ENCODE measurements around the gene GRHL1.

GRHL1 gene

DNA sequence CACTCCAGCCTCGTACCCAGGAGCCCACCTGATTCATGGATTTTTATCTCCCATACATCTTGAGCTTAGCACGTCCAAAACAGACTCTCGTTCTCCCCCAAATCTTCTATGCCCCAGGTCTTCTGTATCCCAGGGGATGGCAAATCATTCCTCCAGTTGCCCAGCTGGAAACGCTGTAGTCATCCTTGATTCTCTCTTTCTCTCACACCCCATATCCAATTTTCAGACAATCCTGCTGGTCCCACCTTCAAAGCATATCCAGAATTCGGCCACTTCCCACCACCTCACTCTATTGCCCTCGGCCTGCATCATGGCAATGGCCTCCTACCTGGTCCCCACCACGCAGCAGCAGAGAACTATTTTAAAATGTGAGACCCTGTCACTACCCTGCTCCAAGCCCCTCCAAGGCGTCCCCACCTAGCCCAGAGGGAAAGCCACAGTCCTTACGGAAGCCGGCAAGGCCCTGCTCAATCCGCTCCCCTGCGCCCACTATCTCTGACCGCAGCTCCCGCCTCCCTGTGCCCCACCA is 1.4 kb upstream of the GRHL1 start:
- DNase-seq, result no peak

DNA sequence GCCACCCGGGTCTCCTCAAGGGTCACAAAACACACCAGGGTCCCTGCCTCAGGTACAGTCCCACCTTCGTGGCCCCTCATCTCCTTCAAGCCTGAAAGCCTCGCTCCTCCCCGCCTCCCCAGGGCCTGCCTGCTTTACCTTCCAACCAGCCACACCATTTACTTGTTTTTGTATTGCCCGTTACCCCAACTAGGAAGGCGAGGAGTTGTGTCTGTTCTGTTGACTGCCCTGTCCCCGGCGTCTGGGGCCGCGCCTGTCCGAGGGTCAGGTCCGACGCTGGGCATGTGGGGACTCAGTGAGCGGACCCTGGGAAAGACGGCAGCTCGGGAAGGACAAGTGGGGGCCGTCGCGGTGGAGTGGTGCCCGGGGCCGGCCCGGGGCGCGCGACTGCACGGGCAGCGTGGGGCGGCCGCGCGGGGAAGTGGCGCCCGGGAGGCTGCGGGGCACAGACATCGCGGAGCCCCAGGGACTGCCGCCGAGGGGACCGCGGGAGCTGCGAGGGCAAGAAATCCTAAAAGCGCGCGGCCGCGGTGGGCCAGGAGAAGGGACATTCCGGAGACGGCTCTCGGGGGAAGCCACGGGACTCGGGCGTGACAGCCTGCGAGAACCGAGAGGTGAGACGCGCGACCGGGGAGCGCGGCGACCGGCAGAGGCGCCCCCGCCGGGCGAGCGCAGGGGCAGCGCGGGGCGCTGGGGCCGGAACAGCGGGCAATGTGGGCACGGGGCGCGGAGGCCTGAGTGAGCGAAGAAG is 797 bp upstream of the GRHL1 start:
- DNase-seq, result no peak

DNA sequence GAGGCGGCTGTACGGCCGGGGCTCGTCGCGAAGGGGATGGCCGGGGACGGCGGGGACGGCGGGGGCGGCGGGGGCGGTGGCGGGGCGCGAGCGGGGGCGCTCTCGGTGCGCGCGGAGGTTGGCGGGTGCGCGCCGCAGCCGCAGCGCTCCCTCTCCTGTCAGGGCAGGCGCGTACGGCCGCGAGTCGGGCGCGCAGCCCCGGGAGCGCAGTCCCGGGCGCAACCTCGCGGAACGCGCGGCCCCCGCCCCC is 296 bp upstream of the GRHL1 start:
- no peak for DNase-seq

GRCh38 chr2:9952286-9952737 is 819 bp downstream of the GRHL1 start:
- no peak for DNase-seq

DNA sequence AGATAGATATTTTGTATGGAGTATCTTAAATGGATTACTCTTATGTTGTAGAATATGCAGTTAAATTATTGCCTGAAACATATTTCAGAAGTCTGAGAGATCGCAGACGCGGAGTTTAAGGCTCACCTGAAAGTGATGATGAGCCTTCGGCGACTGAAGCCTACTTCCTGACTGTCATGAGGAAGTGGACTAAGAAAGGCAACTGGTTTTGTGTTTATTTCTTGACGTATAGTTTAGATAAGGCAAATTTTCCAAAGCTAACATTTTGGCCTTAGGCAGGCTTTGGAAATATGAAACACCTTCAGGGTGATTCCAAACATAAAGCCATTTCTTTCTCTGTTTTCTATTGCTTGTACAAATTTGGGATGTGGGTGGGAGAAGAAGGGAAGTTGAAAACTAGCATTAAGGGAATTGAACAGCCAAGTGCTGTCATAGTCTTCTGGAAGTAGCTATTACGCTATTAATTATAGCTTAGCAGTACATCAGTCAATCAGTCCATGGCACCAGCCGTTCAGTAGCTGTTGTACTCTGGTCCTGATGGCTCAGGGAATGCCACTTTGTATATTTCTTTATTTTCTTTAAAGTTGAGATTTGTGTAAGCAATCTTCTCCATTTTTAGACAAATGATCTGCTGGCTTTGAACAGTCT is 1.5 kb downstream of the GRHL1 start:
- DNase-seq, result no peak

GRCh38 chr2:9954136-9954535 is 2.6 kb downstream of the GRHL1 start:
- no peak for DNase-seq

DNA sequence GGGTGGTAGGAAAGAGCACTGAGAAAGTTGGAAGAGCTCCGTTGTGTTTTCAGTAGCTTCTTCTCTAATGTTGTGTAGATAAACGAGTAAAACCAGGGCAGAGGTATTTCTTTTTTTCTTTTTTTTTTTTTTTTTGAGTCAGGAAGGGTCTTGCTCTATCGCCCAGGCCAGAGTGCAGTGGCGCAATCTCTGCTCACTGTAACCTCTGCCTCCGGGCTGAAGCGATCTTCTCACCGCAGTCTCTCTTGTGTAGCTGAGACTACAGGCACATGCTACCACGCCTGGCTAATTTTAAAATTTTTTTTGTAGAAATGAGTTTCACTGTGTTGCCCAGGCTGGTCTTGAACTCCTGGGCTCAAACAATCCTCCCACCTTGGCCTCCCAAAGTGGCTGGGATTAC is 6.6 kb downstream of the GRHL1 start:
- no peak for DNase-seq

DNA sequence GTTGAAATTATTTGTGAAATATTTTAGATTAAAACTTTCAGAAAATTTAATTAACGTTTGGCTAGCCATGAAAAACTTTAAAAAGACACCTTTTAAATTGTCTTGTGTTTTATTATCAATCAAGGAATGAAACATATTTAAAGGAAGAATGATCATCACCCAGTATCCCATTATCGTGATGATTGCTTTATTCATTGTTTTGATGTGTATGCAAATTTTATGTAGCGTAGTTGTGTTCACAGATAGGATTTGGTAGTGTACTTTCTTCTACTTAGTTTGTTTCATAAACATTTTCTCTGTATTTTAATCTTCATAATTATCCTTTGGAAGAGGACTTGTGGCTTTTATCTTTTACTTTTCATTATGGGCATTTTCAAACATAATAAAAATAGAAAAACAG is 7.8 kb downstream of the GRHL1 start:
- DNase-seq, result no peak

DNA sequence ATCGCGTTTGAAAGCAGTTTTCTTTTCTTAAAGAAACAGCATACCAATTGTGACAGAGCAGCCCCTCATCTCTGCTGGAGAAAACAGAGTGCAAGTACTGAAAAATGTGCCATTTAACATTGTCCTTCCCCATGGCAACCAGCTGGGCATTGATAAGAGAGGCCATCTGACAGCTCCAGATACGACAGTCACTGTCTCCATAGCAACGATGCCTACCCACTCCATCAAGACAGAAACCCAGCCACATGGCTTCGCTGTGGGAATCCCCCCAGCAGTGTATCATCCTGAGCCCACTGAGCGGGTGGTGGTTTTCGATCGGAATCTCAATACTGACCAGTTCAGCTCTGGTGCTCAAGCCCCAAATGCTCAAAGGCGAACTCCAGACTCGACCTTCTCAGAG is 9.5 kb downstream of the GRHL1 start:
- DNase-seq, result no peak

DNA sequence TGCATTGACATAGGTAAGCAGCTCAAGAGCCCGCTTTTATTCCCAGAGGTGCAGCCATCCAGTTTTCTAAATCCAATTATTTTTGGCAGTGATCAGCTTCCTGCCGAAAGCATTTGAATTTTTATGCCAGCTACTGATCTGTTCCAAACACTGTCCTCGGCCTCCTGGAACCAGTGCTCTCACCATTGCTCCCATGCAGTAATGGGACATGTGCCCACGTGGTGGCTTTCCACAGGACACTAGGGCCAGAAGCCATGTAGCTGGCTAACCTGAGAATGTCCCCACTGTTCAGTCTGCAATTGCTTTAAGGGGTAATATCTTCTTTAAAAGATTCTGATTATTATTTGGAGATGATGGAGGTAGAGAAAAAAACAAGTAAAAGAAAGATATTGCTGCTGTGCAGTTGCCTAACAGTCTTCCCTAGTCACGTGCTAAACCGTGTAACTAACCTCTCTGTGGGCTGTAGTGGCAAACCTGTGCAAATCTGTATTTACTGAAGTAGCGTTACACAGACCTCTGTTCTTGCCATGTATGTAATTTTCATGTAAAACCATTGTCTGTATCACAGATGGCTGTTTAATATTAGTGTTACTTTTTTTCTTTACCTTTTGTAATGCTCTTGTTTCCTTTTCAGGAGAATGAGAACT is 13.0 kb downstream of the GRHL1 start:
- DNase-seq, result no peak

DNA sequence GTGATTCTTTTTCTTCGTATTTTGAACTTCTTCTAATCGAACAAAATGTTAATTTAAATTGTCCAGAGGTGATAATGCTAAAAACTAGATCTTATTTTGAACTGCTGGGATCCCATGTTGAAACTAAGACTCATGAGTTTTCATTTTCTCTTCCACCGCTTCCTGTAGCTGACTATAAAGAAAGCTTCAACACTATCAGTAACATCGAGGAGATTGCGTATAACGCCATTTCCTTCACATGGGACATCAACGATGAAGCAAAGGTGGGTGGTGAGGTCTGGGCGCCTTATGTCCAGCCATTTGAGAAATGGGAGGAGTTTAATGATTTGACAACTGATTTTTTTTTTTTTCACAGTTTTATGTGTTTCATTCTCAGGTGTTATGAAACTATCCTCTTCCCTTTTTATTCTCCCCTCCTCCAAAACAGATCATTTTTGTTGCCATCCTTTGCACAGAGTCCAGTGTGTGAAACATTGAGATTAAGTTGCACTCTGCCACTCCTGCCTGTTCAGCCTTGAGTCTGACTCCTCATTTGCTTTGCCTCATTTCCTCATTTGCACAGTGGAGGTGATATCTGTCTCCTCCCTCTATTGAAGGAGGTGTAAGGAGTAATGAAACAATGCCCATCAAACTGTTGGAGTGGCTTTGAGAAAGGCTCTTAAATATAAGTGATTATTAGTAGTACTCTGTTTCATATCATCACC is 13.8 kb downstream of the GRHL1 start:
- DNase-seq, result no peak

DNA sequence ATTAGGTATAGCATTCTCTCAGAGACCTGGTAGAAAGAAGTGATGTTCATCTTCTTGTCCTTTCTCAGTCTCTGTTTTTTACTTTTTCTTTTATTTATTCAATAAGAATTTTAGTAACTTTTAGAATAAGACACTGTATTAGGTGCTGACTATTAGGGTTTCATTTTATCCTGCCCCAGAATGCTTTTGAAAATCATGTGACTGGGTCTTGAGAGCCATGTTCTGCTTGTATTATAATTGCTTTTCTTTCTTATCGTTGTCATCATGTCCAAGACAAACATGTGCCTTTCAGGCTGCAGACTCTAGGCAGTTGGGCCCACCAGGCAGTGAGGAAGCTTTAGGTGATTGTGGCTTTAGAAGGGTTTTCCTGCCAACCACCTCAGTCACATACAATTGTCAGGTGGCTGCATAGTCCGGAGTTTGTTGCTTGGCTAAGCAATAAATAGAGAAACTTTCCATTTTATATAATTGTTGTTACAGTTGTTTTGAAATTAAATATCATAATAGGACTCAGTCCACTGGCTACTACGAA is 15.1 kb downstream of the GRHL1 start:
- DNase-seq, result no peak

DNA sequence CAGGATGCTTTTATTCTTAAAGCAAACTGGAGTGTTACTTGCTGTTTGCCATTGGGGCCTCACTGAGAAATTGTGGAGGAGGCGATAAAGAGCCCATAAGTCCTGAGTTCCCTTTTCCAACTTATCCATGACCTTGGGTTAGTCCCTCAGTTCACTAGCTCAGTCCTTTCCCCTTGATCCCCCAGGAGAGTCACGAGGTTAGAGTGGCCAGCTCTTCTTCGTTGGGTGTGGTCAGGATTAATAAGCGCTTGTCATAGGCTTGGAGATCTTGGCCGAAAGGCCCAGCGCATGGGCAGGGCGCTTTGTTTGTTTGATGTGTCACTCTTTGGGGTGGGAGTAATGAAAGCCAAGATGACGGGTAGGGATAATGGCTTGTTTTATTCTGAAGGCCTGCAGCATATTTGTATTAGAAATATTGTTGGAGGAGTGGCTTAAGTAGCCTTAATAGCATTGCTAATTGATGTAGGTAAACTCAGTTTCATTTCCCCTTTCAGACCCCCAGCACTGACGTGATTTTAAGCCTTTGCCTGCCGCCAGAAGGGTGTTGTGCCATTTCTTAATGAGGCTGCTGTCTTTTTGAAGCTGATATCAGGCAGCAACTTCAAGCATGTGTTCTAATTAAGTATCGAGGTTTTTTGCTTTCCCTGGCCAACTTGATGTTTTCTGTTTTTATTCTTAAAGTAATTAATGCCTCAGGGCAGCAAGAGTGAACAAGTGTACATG is 15.7 kb downstream of the GRHL1 start:
- peak; percentile 31 for DNase-seq

GRCh38 chr2:9968553-9969497 is 17.3 kb downstream of the GRHL1 start:
- DNase-seq, result no peak

DNA sequence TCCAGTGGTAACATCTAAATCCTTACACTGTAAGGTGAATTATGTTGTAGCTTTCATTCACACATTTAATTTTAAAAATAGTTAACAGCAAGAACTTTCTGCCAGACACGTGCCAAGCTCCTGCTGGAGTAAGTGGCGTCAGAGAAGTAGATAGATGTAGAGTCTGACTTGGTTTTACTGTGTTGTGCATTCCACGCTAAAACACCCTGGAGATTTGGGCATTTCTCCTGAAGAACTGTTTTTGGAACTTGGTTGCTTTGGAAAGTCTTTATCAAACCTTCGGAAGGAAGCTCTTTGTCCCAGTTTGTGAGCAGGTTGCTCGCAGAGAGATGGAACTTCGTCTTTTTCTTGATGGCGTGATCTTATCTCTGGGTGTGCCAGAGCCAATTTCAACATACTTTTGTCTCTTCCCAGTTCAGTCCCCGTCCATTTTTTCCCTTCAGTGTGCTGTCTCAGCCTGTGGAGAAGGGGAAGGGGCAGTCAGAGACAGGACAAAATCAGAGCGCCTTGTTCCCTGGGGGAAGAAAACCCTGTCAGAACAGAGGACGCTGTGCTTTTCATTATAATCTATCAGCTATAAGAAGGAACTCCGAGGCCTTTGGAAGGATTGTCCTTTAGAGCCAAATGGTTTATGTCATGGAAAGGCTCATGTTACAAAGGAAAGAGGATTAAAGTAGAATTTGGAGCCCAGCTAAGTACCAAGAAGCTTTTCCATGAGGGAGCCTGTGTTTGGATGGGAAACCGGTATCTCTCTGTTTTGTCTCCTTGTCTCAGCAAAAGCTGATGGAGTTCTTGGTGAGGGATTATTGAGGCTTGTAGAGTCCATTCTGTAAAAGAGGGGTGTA is 18.9 kb downstream of the GRHL1 start:
- DNase-seq, result no peak

DNA sequence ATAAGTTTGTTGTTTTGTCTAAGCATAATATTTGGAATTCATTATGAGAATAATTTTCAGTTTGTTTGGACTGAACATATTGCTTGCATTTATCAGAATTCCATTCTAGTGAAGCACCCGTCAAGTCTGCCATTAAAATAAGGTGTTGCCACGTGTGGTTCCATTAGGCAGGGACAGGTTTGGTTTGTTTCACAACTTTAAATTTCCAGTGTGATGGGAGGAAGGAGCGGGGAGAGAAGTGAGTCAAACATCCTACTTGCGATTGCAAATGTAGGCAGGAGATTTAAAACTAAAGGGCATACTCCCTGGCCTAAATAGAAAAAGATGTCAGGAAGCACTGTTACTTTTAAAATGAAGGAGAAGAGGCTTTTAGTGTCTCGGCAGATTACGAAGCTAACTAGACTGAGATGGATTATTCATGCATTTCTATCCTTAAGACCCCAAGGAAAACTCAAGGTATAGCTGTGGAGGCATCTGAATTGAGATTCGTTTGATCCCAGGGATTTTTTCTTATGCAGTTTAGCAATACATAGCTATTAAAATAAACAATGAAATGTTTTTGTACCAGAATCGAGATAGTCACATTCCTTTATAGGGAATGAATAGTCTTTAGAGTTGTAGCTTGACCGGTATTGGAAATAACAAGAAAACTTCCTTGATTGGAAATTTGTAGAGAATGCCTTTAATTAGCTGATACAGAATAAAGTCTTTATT is 19.8 kb downstream of the GRHL1 start:
- DNase-seq, result no peak

GRCh38 chr2:9971890-9972289 is 20.4 kb downstream of the GRHL1 start:
- no peak for DNase-seq

DNA sequence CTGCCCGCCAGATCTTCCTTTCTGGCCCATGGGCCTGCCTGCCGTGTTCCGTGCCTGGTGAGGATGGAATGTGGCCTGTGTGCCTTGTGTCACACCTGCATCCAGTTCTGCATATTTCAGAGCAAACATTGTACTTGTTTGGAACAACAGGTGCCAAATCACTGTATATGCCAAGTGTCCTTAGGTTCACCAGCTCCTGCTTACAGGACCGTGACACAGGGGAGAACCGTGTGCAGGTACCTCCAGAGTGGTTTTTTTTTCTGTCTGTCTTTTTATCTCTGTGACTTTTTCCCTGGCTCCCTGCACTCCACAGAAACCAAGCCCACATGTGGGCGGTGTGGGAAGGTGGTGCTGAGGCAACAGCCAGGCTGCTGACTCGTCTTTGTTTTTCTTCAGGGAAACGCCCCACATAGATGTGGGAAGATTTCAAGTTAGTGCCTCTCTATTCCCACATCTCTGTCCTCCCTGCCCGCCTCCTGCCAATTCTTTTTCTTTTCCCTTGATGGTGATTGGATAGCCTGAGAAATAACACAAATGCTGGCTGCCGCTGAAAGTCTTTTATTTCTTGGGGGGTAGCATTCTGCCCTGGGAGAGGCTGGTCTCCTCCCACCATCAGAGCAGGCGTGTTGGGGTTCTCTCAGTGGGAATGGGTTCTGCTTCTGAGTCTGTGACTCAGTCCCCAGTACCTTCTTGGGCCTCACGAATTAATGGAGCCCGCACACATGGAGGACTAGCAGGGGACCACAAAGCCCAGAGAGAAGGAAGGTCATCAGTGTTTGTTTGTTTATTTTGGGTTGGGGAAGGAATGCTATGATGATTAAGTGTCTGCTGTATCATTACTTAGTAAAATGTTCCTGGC is 21.4 kb downstream of the GRHL1 start:
- no peak for DNase-seq

- DNase-seq, result no peak
Observed at GRCh38 chr2:9973690-9974089, 22.2 kb downstream of the GRHL1 start.

Measured in MV-4-11 (cell line).